IMR-90 (cell line): ENCODE measurements around the gene FAF2. TPM values are rescaled to one million over a fixed set of nuclear protein-coding genes. Genes with fewer than 3 reads are reported as not detected.
A peak's percentile ranks its signal among the peaks of the same experiment; 100 is the strongest.

Experiments
- ATAC-seq: fragments of 200-7000 bp; cut with Tn5 transposase; 2 replicates; pipeline ENCODE4 v1.9.1; 2020; ENCODE audit warnings: low read depth, mild to moderate bottlenecking, moderate library complexity
- BruUV-seq: library from RNA; stranded (reverse); fragments of 400-500 nt; replicated peaks from 2 replicates; lab custom pipeline; 2021; lab: Mats Ljungman, UMichigan
- CTCF ChIA-PET: fragments of 300-600 bp; formaldehyde crosslinking; extraction: SDS; loops from one replicate; lab custom pipeline; 2021; ENCODE audit warnings: antibody characterized with exemption; lab: Yijun Ruan, JAX
- POLR2A ChIA-PET: fragments of 300-600 bp; sonication (Branson Sonifier 250); formaldehyde crosslinking; loops from one replicate; lab custom pipeline; 2022; ENCODE audit warnings: antibody characterized with exemption; ENCODE audit not compliant: unreplicated experiment; lab: Charles Lee
- DNase-seq: peaks from one replicate; pipeline ENCODE4 v3.0.0; 2013
- H2AFZ ChIP-seq: replicated peaks from 2 replicates; pipeline ENCODE3; 2013; ENCODE audit warnings: low read length, mild to moderate bottlenecking; ENCODE audit not compliant: poor library complexity
- H2AK5ac ChIP-seq: 2 replicates; pipeline ENCODE4 v1.6.1; 2013; ENCODE audit warnings: low read depth, low read length, inconsistent platforms
- H2AK9ac ChIP-seq: replicated peaks from 2 replicates; pipeline ENCODE3; 2013; ENCODE audit warnings: mild to moderate bottlenecking, low read depth, low read length, moderate library complexity; ENCODE audit not compliant: poor library complexity
- H2BK120ac ChIP-seq: 2 replicates; pipeline ENCODE4 v1.6.1; 2013; ENCODE audit warnings: low read depth, low read length, inconsistent platforms
- H2BK15ac ChIP-seq: 3 replicates; pipeline ENCODE4 v1.6.1; 2013; ENCODE audit warnings: low read depth, low read length, inconsistent platforms
- H2BK20ac ChIP-seq: 2 replicates; pipeline ENCODE4 v1.6.1; 2013; ENCODE audit warnings: low read depth, mild to moderate bottlenecking, inconsistent platforms, low read length, moderate library complexity
- H2BK5ac ChIP-seq: 2 replicates; pipeline ENCODE4 v1.6.1; 2013; ENCODE audit warnings: mild to moderate bottlenecking, low read depth, low read length, inconsistent platforms; ENCODE audit not compliant: poor library complexity, severe bottlenecking
- H3K14ac ChIP-seq: replicated peaks from 2 replicates; pipeline ENCODE4 v1.6.1; 2013; ENCODE audit warnings: low read depth, low read length, inconsistent platforms
- H3K18ac ChIP-seq: 2 replicates; pipeline ENCODE4 v1.6.1; 2013; ENCODE audit warnings: low read depth, low read length, control low read depth
- H3K23ac ChIP-seq: 2 replicates; pipeline ENCODE4 v1.6.1; 2013; ENCODE audit warnings: low read depth, low read length, inconsistent platforms
- H3K27ac ChIP-seq: 2 replicates; pipeline ENCODE4 v1.5.1; 2013; ENCODE audit warnings: mild to moderate bottlenecking, control low read depth, low read length; ENCODE audit not compliant: insufficient read depth
- H3K27me3 ChIP-seq: 2 replicates; pipeline ENCODE4 v1.6.1; 2013; ENCODE audit warnings: low read length; ENCODE audit not compliant: control insufficient read depth, insufficient read depth
- H3K36me3 ChIP-seq: 2 replicates; pipeline ENCODE4 v1.6.1; 2013; ENCODE audit warnings: low read length, mixed read lengths; ENCODE audit not compliant: control insufficient read depth, insufficient read depth
- H3K4ac ChIP-seq: 2 replicates; pipeline ENCODE4 v1.6.1; 2013; ENCODE audit warnings: low read depth, low read length, inconsistent platforms
- H3K4me1 ChIP-seq: 2 replicates; pipeline ENCODE4 v1.6.1; 2013; ENCODE audit warnings: low read length, mixed read lengths; ENCODE audit not compliant: control insufficient read depth, insufficient read depth
- H3K4me2 ChIP-seq: 2 replicates; pipeline ENCODE4 v1.6.1; 2013; ENCODE audit warnings: low read depth, mild to moderate bottlenecking, control low read depth, low read length, moderate library complexity
- H3K4me3 ChIP-seq: 2 replicates; pipeline ENCODE4 v1.5.1; 2013; ENCODE audit warnings: low read depth, mild to moderate bottlenecking, control low read depth, low read length, moderate library complexity; ENCODE audit not compliant: insufficient read depth
- H3K56ac ChIP-seq: 2 replicates; pipeline ENCODE4 v1.6.1; 2013; ENCODE audit warnings: low read length, inconsistent platforms; ENCODE audit not compliant: insufficient read depth; ENCODE audit errors: extremely low read depth
- H3K79me1 ChIP-seq, 2 experiments: 2 replicates each; pipeline ENCODE4 v1.6.1; 2013; ENCODE audit warnings: low read length in 2 of 2, inconsistent platforms in 1 of 2, low read depth in 1 of 2
- H3K9ac ChIP-seq: 2 replicates; pipeline ENCODE4 v1.6.1; 2013; ENCODE audit warnings: low read depth, low read length, control low read depth
- H3K9me1 ChIP-seq: 2 replicates; pipeline ENCODE4 v1.6.1; 2013; ENCODE audit warnings: low read length, inconsistent platforms; ENCODE audit not compliant: insufficient read depth
- H3K9me3 ChIP-seq: 2 replicates; pipeline ENCODE4 v1.6.1; 2013; ENCODE audit warnings: low read length; ENCODE audit not compliant: control insufficient read depth, insufficient read depth
- H4K20me1 ChIP-seq: 2 replicates; pipeline ENCODE4 v1.6.1; 2013; ENCODE audit warnings: low read length, inconsistent platforms; ENCODE audit not compliant: insufficient read depth
- H4K5ac ChIP-seq: 2 replicates; pipeline ENCODE4 v1.6.1; 2013; ENCODE audit warnings: mild to moderate bottlenecking, low read depth, low read length, control low read depth
- H4K8ac ChIP-seq, 2 experiments: 2 replicates each; pipeline ENCODE4 v1.6.1; 2013; ENCODE audit warnings: low read depth in 2 of 2, low read length in 2 of 2, control low read depth in 1 of 2, inconsistent platforms in 1 of 2
- H4K91ac ChIP-seq: 2 replicates; pipeline ENCODE4 v1.6.1; 2013; ENCODE audit warnings: low read depth, low read length, inconsistent platforms; ENCODE audit not compliant: insufficient read depth
- CEBPB ChIP-seq: IDR thresholded peaks from 2 replicates; pipeline ENCODE4 v1.6.1; 2012; ENCODE audit warnings: low read depth, low read length, improper control_type of control experiment
- FOS ChIP-seq: fragments of 150-350 bp; IDR thresholded peaks from 2 replicates; pipeline ENCODE4 v1.6.1; 2016; ENCODE audit warnings: low read depth, low read length
- MAZ ChIP-seq: IDR thresholded peaks from 2 replicates; pipeline ENCODE4 v1.6.1; 2012; ENCODE audit warnings: low read depth, mild to moderate bottlenecking, low read length, improper control_type of control experiment, moderate library complexity, borderline replicate concordance
- MXI1 ChIP-seq: IDR thresholded peaks from 2 replicates; pipeline ENCODE4 v1.6.1; 2012; ENCODE audit warnings: low read depth, mild to moderate bottlenecking, low read length, moderate library complexity, borderline replicate concordance
- NFE2L2 ChIP-seq: fragments of 150-350 bp; IDR thresholded peaks from 2 replicates; pipeline ENCODE4 v1.6.1; 2016; ENCODE audit warnings: low read depth, mild to moderate bottlenecking, low read length
- POLR2A ChIP-seq: IDR thresholded peaks from 2 replicates; pipeline ENCODE4 v1.6.1; 2012; ENCODE audit warnings: mild to moderate bottlenecking, low read depth, low read length
- RAD21 ChIP-seq: IDR thresholded peaks from 2 replicates; pipeline ENCODE4 v1.6.1; 2012; ENCODE audit warnings: low read length, improper control_type of control experiment
- RCOR1 ChIP-seq: IDR thresholded peaks from 2 replicates; pipeline ENCODE4 v1.6.1; 2012; ENCODE audit warnings: mild to moderate bottlenecking, low read length, improper control_type of control experiment; ENCODE audit not compliant: insufficient replicate concordance
- RFX5 ChIP-seq: IDR thresholded peaks from 2 replicates; pipeline ENCODE4 v1.8.0; 2012; ENCODE audit warnings: low read depth, mild to moderate bottlenecking, low read length, moderate library complexity
- SMC3 ChIP-seq: fragments of 150-350 bp; IDR thresholded peaks from 2 replicates; pipeline ENCODE4 v1.6.1; 2016; ENCODE audit warnings: low read depth, mild to moderate bottlenecking, antibody characterized with exemption, low read length, moderate library complexity
- WGBS, 2 experiments: methylation state at CpG; one replicate each; pipeline versions ENCODE4 v1.1.5 to v1.1.7; 2013; ENCODE audit warnings: missing lambda C conversion rate in 2 of 2; ENCODE audit not compliant: insufficient read length in 1 of 2; ENCODE audit errors: extremely low coverage in 2 of 2; 5-methylcytosine and 5-hydroxymethylcytosine counted together
- dilution Hi-C: fragments of 300-500 bp; cut with HindIII; formaldehyde crosslinking; loops from one replicate; pipeline ENCODE4 v1.14.3; 2018; ENCODE audit warnings: low sequenced_read_pairs; ENCODE audit not compliant: unreplicated experiment
- in situ Hi-C: fragments of 300-500 bp; cut with MboI; formaldehyde crosslinking; loops from 3 replicates; pipeline ENCODE4 v1.14.3; 2019; ENCODE audit warnings: low sequenced_read_pairs, inconsistent platforms, mixed read lengths
- intact Hi-C: fragments of 100-400 bp; cut with micrococcal nuclease; formaldehyde crosslinking; loops from 2 replicates; pipeline ENCODE4 v1.10.0; 2022
- polyA plus RNA-seq, 3 experiments: library from polyadenylated mRNA; depleted of rRNA; stranded (reverse); fragments of >200 nt; gene quantifications; 2 replicates each; pipeline ENCODE4 v1.2.3, GENCODE V29; 2012; ENCODE audit warnings: low replicate concordance in 1 of 3
- total RNA-seq: library from RNA; depleted of rRNA; stranded (reverse); fragments of >200 nt; gene quantifications from 2 replicates; pipeline ENCODE4 v1.2.3, GENCODE V29; 2012
- TF ChIP-seq, protein P1 (sequence below): fragments of 150-350 bp; IDR thresholded peaks from 2 replicates; pipeline ENCODE4 v1.6.1; 2016; ENCODE audit warnings: low read depth, mild to moderate bottlenecking, low read length, moderate library complexity, borderline replicate concordance
- TF ChIP-seq, protein P2 (sequence below): conservative IDR thresholded peaks from 2 replicates; pipeline ENCODE4 v1.5.1; 2012; ENCODE audit warnings: mild to moderate bottlenecking, low read depth, low read length, improper control_type of control experiment

Gene FAF2
- total and polyA plus RNA-seq, 2 of the 4 experiments (the other 2 are of a cell fraction), result 32.9 to 47.0 TPM

DNA sequence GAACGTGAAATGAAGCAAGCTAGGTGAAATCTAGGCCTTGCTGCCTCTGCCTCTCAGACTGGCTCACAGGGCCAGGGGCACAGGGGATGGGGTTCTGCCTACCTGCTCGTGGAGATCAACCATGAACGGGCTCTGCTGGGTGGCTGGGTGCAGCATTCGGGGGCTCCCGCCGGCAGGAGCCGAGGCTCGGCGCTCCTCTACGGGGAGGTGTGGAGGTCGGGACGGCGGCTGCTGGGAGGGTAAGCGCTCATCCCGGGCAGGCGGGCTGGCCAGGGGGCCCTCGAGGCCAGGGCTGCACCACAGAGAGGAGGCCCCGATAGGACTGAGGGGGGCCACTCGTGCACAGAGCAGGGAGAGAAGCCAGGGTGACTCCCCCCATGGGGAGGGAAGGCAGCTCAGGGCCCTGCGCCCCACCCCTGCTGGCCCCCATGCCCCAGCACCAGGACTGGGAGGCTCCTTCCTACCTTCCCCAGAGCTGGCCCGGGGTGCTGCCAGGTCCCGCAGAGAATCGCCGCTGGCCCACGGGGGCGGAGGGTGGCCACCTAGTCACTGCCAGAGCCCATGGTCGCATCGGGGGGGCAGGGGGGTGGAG, 83.8 kb downstream of the FAF2 start:
- no peak for ATAC-seq
- intact Hi-C loops (no loop called here), dilution Hi-C loops (no loop called here), in situ Hi-C loops (no loop called here)
- Histone ChIP-seq H3K27me3 (no peaks in the 10 kb centered on the region), H3K4me1 (peaks cover 24% of the 10 kb centered on the region), H3K36me3 (peaks cover 42% of the 10 kb centered on the region), H2BK15ac (no peak overlapping the region), H3K9me1 (peaks cover 15% of the 10 kb centered on the region; the same call in 1 of the 2 replicates), H3K23ac (no peak overlapping the region), H3K18ac (no peak overlapping the region), H4K8ac (no peak overlapping the region), H4K91ac (no peak overlapping the region), H3K27ac (no peak overlapping the region), H2AFZ (no peak overlapping the region), H3K4ac (no peak overlapping the region), H2AK9ac (peak overlapping the region; percentile 75), H3K56ac (no peak overlapping the region), H3K4me3 (no peak overlapping the region), H3K4me2 (no peak overlapping the region), H4K5ac (no peak overlapping the region), H2AK5ac (no peak overlapping the region), H3K9me3 (no peaks in the 10 kb centered on the region), H3K14ac (no peak overlapping the region), H2BK5ac (no peak overlapping the region), H3K9ac (no peak overlapping the region), H3K79me1 (peaks cover 23 to 49% of the 10 kb centered on the region in 2 experiments), H2BK120ac (no peak overlapping the region), H2BK20ac (no peak overlapping the region), H4K20me1 (peaks cover 28% of the 10 kb centered on the region)
- ChIA-PET POLR2A (no interaction called here), CTCF (interaction anchor here (1.2 kb wide), 1 partner anchor 84 kb away, joined by 4 read pairs; no protein-coding TSS in a partner anchor)
- BruUV-seq, result no TSS peak
- DNase-seq, result no peak
- WGBS, 2 experiments, result 93% methylated on average over 15 of the region's 28 CpGs; no CpG with 5 or more reads in 1 of the 2 experiments
- no peak for TF ChIP-seq MXI1
- TF ChIP-seq RFX5, result no peak
- no peak for TF ChIP-seq RCOR1
- TF ChIP-seq, protein P1, sequence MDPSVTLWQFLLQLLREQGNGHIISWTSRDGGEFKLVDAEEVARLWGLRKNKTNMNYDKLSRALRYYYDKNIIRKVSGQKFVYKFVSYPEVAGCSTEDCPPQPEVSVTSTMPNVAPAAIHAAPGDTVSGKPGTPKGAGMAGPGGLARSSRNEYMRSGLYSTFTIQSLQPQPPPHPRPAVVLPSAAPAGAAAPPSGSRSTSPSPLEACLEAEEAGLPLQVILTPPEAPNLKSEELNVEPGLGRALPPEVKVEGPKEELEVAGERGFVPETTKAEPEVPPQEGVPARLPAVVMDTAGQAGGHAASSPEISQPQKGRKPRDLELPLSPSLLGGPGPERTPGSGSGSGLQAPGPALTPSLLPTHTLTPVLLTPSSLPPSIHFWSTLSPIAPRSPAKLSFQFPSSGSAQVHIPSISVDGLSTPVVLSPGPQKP, result no peak
- no peak for TF ChIP-seq NFE2L2
- no peak for TF ChIP-seq MAZ
- TF ChIP-seq FOS, result no peak
- TF ChIP-seq SMC3, result no peak
- no peak for TF ChIP-seq POLR2A
- TF ChIP-seq RAD21, result no peak
- no peak for TF ChIP-seq CEBPB
- TF ChIP-seq, protein P2, sequence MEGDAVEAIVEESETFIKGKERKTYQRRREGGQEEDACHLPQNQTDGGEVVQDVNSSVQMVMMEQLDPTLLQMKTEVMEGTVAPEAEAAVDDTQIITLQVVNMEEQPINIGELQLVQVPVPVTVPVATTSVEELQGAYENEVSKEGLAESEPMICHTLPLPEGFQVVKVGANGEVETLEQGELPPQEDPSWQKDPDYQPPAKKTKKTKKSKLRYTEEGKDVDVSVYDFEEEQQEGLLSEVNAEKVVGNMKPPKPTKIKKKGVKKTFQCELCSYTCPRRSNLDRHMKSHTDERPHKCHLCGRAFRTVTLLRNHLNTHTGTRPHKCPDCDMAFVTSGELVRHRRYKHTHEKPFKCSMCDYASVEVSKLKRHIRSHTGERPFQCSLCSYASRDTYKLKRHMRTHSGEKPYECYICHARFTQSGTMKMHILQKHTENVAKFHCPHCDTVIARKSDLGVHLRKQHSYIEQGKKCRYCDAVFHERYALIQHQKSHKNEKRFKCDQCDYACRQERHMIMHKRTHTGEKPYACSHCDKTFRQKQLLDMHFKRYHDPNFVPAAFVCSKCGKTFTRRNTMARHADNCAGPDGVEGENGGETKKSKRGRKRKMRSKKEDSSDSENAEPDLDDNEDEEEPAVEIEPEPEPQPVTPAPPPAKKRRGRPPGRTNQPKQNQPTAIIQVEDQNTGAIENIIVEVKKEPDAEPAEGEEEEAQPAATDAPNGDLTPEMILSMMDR, result no peak
